K562 (cell line): Measurements from ENCODE around the gene ADAMTS14. TPM values are rescaled to one million over a fixed set of nuclear protein-coding genes. Genes with fewer than 3 reads are reported as not detected.

Source experiments
- ARNT ChIP-seq, 2 experiments: fragments of 450-650 bp; IDR thresholded peaks; 2 replicates each; pipeline ENCODE4 v1.6.1; 2016; ENCODE audit warnings: mild to moderate bottlenecking in 1 of 2
- BCLAF1 ChIP-seq, 2 experiments: fragments of 450-650 bp in 1 of 2; IDR thresholded peaks; 2 replicates each; pipeline ENCODE4 v1.6.1; 2011 to 2017; ENCODE audit warnings: low read depth in 2 of 2, antibody characterized with exemption in 1 of 2, borderline replicate concordance in 1 of 2, low read length in 1 of 2, mild to moderate bottlenecking in 1 of 2, mixed read lengths in 1 of 2; ENCODE audit not compliant: control insufficient read depth in 1 of 2
- BHLHE40 ChIP-seq: IDR thresholded peaks from 2 replicates; pipeline ENCODE4 v1.6.1; 2011; ENCODE audit warnings: low read length, improper control_type of control experiment
- BRD4 ChIP-seq: fragments of 200-600 bp; sonication (generic); IDR thresholded peaks from 2 replicates; pipeline ENCODE4 v1.6.1; 2017; ENCODE audit warnings: inconsistent platforms
- ESRRB ChIP-seq: fragments of 250-450 bp; sonication (Bioruptor Pico); IDR thresholded peaks from 2 replicates; pipeline ENCODE4 v1.5.0; 2020; ENCODE audit warnings: mild to moderate bottlenecking, moderate library complexity, borderline replicate concordance
- FOXM1 ChIP-seq, 2 experiments: fragments of 450-650 bp in 1 of 2; sonication (generic) in 1 of 2; formaldehyde crosslinking in 1 of 2; IDR thresholded peaks; 2 replicates each; pipeline versions ENCODE4 v1.6.1 to v1.9.0; 2017 to 2022; ENCODE audit warnings: low read depth in 2 of 2, mild to moderate bottlenecking in 2 of 2, missing genetic modification reagents in 1 of 2, moderate library complexity in 1 of 2
- GATAD2A ChIP-seq: fragments of 450-650 bp; IDR thresholded peaks from 2 replicates; pipeline ENCODE4 v1.6.1; 2017
- HBP1 ChIP-seq: fragments of 450-650 bp; formaldehyde crosslinking; IDR thresholded peaks from 2 replicates; pipeline ENCODE4 v1.4.0; 2022; ENCODE audit warnings: missing genetic modification characterization
- MBD1 ChIP-seq: fragments of 250-450 bp; sonication (Bioruptor Pico); IDR thresholded peaks from 2 replicates; pipeline ENCODE4 v1.8.0; 2022; ENCODE audit warnings: inconsistent platforms
- MTA3 ChIP-seq: fragments of 450-650 bp; formaldehyde crosslinking; IDR thresholded peaks from 2 replicates; pipeline ENCODE4 v1.6.1; 2017; ENCODE audit warnings: mild to moderate bottlenecking, borderline replicate concordance
- NCOA6 ChIP-seq: fragments of 450-650 bp; IDR thresholded peaks from 2 replicates; pipeline ENCODE4 v1.6.1; 2017; ENCODE audit warnings: mild to moderate bottlenecking
- POLR2A ChIP-seq: fragments of 450-650 bp; conservative IDR thresholded peaks from 2 replicates; pipeline ENCODE4 v1.6.1; 2016
- RBM15 ChIP-seq: fragments of 200-400 bp; formaldehyde crosslinking; IDR thresholded peaks from 2 replicates; pipeline ENCODE4 v1.6.1; 2018; ENCODE audit warnings: mild to moderate bottlenecking, low read length, moderate library complexity; ENCODE audit not compliant: insufficient read depth
- RHOXF2B ChIP-seq: fragments of 250-450 bp; sonication (Bioruptor Pico); conservative IDR thresholded peaks from 2 replicates; pipeline ENCODE4 v1.5.1; 2021
- SNRNP70 ChIP-seq: fragments of 200-400 bp; formaldehyde crosslinking; optimal IDR thresholded peaks from 2 replicates; pipeline ENCODE3; 2017; ENCODE audit warnings: low read depth, low read length
- SREBF2 ChIP-seq: sonication (generic); formaldehyde crosslinking; IDR thresholded peaks from 2 replicates; pipeline ENCODE4 v1.4.0; 2020; ENCODE audit warnings: mild to moderate bottlenecking, missing genetic modification reagents
- TAF15 ChIP-seq: fragments of 200-400 bp; formaldehyde crosslinking; IDR thresholded peaks from 2 replicates; pipeline ENCODE4 v1.6.1; 2017; ENCODE audit warnings: mild to moderate bottlenecking, low read depth, low read length, moderate library complexity
- TBP ChIP-seq: optimal IDR thresholded peaks from 2 replicates; pipeline ENCODE3; 2011; ENCODE audit warnings: low read depth, low read length, improper control_type of control experiment
- THAP12 ChIP-seq: fragments of 250-450 bp; sonication (Bioruptor Pico); IDR thresholded peaks from 2 replicates; pipeline ENCODE4 v1.9.0; 2021; ENCODE audit warnings: mild to moderate bottlenecking, inconsistent platforms
- ZNF75A ChIP-seq: fragments of 450-650 bp; formaldehyde crosslinking; IDR thresholded peaks from 2 replicates; pipeline ENCODE4 v1.4.0; 2020; ENCODE audit warnings: mild to moderate bottlenecking
- polyA plus RNA-seq, 8 experiments: library from polyadenylated mRNA; depleted of rRNA in 4 of 8; stranded (reverse) in 5 of 8; unstranded in 3 of 8; fragments of >200 nt; fragmentation: Nextera tagmentation in 2 of 8; fragmentation: Illumina TruSeq in 1 of 8; extraction: Ambion mirVana in 2 of 8; extraction: Trizol in 1 of 8; gene quantifications; 2 replicates each; pipeline versions ENCODE4 v1.2.1 to v1.2.3, GENCODE V29; 2011 to 2014; ENCODE audit warnings: inconsistent platforms in 1 of 8, missing spikeins in 1 of 8
- total RNA-seq, 7 experiments: library from RNA; depleted of rRNA in 6 of 7; stranded (reverse); fragments of >200 nt in 6 of 7; fragmentation: Illumina TruSeq in 2 of 7; extraction: Trizol in 2 of 7; gene quantifications; 2 replicates each; pipeline versions ENCODE4 v1.2.1 to v1.2.3, GENCODE V29; 2011 to 2021; ENCODE audit warnings: low replicate concordance in 1 of 7

The ADAMTS14 gene
- total and polyA plus RNA-seq, 9 of the 15 experiments (the other 6 are each of a cell fraction or from before 2014, with no cell fraction given) = 0.04 to 37.4 (median 15.9) TPM

- no peak for TF ChIP-seq THAP12 (CRISPR knock-in tag)
- no peak for TF ChIP-seq RBM15
- no peak for TF ChIP-seq GATAD2A
- peak; percentile 74 for TF ChIP-seq BHLHE40
- TF ChIP-seq TAF15 = no peak
- TF ChIP-seq BCLAF1 (IDR thresholded peaks at IDR 0.05; ENCODE audit: borderline replicate concordance in 1 of 2, control insufficient read depth in 1 of 2, low read depth in 2 of 2, low read length in 1 of 2) = no peak
- no peak for TF ChIP-seq HBP1 (CRISPR knock-in tag)
- no peak for TF ChIP-seq MTA3
- no peak for TF ChIP-seq TBP
- TF ChIP-seq SREBF2 (CRISPR knock-in tag) = no peak
- no peak for TF ChIP-seq MBD1 (CRISPR knock-in tag)
- TF ChIP-seq ESRRB (CRISPR knock-in tag) = no peak
- TF ChIP-seq ARNT (IDR thresholded peaks at IDR 0.05) = no peak
- TF ChIP-seq RHOXF2B (CRISPR knock-in tag) = no peak
- no peak for TF ChIP-seq POLR2A
- no peak for TF ChIP-seq BRD4
- no peak for TF ChIP-seq ZNF75A (CRISPR knock-in tag)
- TF ChIP-seq FOXM1 (IDR thresholded peaks at IDR 0.05; ENCODE audit: low read depth) = no peak
- TF ChIP-seq FOXM1 (CRISPR knock-in tag; IDR thresholded peaks at IDR 0.05; ENCODE audit: low read depth) = no peak
- TF ChIP-seq SNRNP70 = no peak
- TF ChIP-seq NCOA6 = no peak
These were observed 1.7 kb downstream of the ADAMTS14 start (continued) for GRCh38 chr10:70673929-70674559.
